H1 (cell line): ENCODE data around the gene IFNL3. TPM values are rescaled to one million over a fixed set of nuclear protein-coding genes. Genes with fewer than 3 reads are reported as not detected.

Source experiments
- CTCF ChIA-PET: fragments of 300-600 bp; sonication (Branson Sonifier 250); formaldehyde crosslinking; loops from one replicate; lab custom pipeline; 2021; ENCODE audit not compliant: partially characterized antibody; lab: Charles Lee
- POLR2A ChIA-PET: fragments of 300-600 bp; sonication (Branson Sonifier 250); formaldehyde crosslinking; loops from one replicate; lab custom pipeline; 2021; ENCODE audit warnings: inconsistent platforms; ENCODE audit not compliant: partially characterized antibody; lab: Charles Lee
- DNase-seq, 2 experiments: peaks; one replicate each; pipeline versions ENCODE4 v3.0.0 to v3.0.0-alpha.2; 2010 to 2022; ENCODE audit warnings: low spot score in 2 of 2, low read depth in 1 of 2, mixed read lengths in 1 of 2
- FAIRE-seq: peaks from 2 replicates; lab custom pipeline; 2011; peaks lifted over from hg19 to GRCh38; lab: Jason Lieb, UNC
- H2AFZ ChIP-seq: 2 replicates; pipeline ENCODE4 v1.8.1; 2012; ENCODE audit warnings: low read length, inconsistent platforms
- H2AK5ac ChIP-seq: 2 replicates; pipeline ENCODE4 v1.6.1; 2013; ENCODE audit warnings: low read depth, low read length
- H2BK120ac ChIP-seq: replicated peaks from 2 replicates; pipeline ENCODE3; 2013; ENCODE audit warnings: low read depth, low read length, inconsistent platforms
- H2BK12ac ChIP-seq: 2 replicates; pipeline ENCODE4 v1.6.1; 2013; ENCODE audit warnings: low read depth, low read length
- H2BK15ac ChIP-seq: 2 replicates; pipeline ENCODE4 v1.6.1; 2013; ENCODE audit warnings: low read length
- H2BK20ac ChIP-seq: 2 replicates; pipeline ENCODE4 v1.6.1; 2013; ENCODE audit warnings: low read length
- H2BK5ac ChIP-seq: 2 replicates; pipeline ENCODE4 v1.6.1; 2013; ENCODE audit warnings: low read depth, low read length
- H3K14ac ChIP-seq: 2 replicates; pipeline ENCODE4 v1.6.1; 2013; ENCODE audit warnings: inconsistent platforms; ENCODE audit not compliant: insufficient read length
- H3K18ac ChIP-seq: 2 replicates; pipeline ENCODE4 v1.6.1; 2013; ENCODE audit warnings: low read length; ENCODE audit errors: extremely low read depth
- H3K23ac ChIP-seq: 2 replicates; pipeline ENCODE4 v1.6.1; 2013; ENCODE audit warnings: inconsistent platforms; ENCODE audit not compliant: insufficient read length
- H3K23me2 ChIP-seq: 2 replicates; pipeline ENCODE4 v1.6.1; 2013; ENCODE audit warnings: low read depth, low read length
- H3K27ac ChIP-seq: 2 replicates; pipeline ENCODE4 v1.6.1; 2011; ENCODE audit warnings: low read depth, low read length, inconsistent platforms
- H3K27me3 ChIP-seq, 4 experiments: replicated peaks in 1 of 4; 1 replicate in 1 of 4; 2 replicates in 3 of 4; pipeline versions ENCODE4 v1.6.1 to v1.8.1; 2011 to 2013; ENCODE audit warnings: low read length in 3 of 4, mild to moderate bottlenecking in 3 of 4, inconsistent platforms in 2 of 4, mixed read lengths in 2 of 4, moderate library complexity in 1 of 4; ENCODE audit not compliant: control insufficient read depth in 3 of 4, insufficient read depth in 3 of 4; ENCODE audit errors: extremely low read depth in 1 of 4
- H3K36me3 ChIP-seq, 4 experiments: 2 replicates each; pipeline versions ENCODE4 v1.6.1 to v1.8.1; 2011 to 2013; ENCODE audit warnings: mild to moderate bottlenecking in 4 of 4, low read length in 3 of 4, moderate library complexity in 2 of 4, control low read depth in 1 of 4, inconsistent platforms in 1 of 4; ENCODE audit not compliant: insufficient read depth in 4 of 4, control insufficient read depth in 2 of 4
- H3K4ac ChIP-seq: replicated peaks from 2 replicates; pipeline ENCODE3; 2013; ENCODE audit warnings: low read length, low read depth, mixed read lengths, inconsistent platforms; ENCODE audit not compliant: insufficient read length
- H3K4me1 ChIP-seq, 4 experiments: replicated peaks in 1 of 4; 1 replicate in 1 of 4; 2 replicates in 3 of 4; pipeline versions ENCODE4 v1.6.1 to v1.8.1; 2011 to 2013; ENCODE audit warnings: low read length in 3 of 4, inconsistent platforms in 2 of 4, mixed read lengths in 1 of 4; ENCODE audit not compliant: insufficient read depth in 4 of 4, control insufficient read depth in 3 of 4
- H3K4me2 ChIP-seq, 2 experiments: 2 replicates each; pipeline versions ENCODE4 v1.6.1 to v1.8.1; 2011 to 2013; ENCODE audit warnings: low read depth in 2 of 2, low read length in 2 of 2, control low read depth in 1 of 2, inconsistent platforms in 1 of 2, mild to moderate bottlenecking in 1 of 2; ENCODE audit not compliant: insufficient read depth in 1 of 2
- H3K4me3 ChIP-seq, 4 experiments: fragments of 200-600, 300-600 bp in 1 of 4; sonication (generic), shearing (Covaris generic), sonication (Bioruptor Twin) in 1 of 4; 2 replicates each; pipeline versions ENCODE4 v1.5.1 to v1.8.1; 2011 to 2016; ENCODE audit warnings: low read length in 4 of 4, low read depth in 3 of 4, control low read depth in 2 of 4, inconsistent platforms in 2 of 4, mild to moderate bottlenecking in 2 of 4, mixed read lengths in 1 of 4, moderate library complexity in 1 of 4; ENCODE audit not compliant: insufficient read depth in 2 of 4; ENCODE audit errors: extremely low read depth in 1 of 4
- H3K56ac ChIP-seq: replicated peaks from 2 replicates; pipeline ENCODE3; 2013; ENCODE audit warnings: low read depth, mild to moderate bottlenecking, mixed read lengths, low read length, inconsistent platforms; ENCODE audit not compliant: insufficient read length
- H3K79me1 ChIP-seq: 2 replicates; pipeline ENCODE4 v1.6.1; 2013; ENCODE audit warnings: low read depth, low read length, control low read depth
- H3K79me2 ChIP-seq, 2 experiments: 2 replicates each; pipeline versions ENCODE4 v1.6.1 to v1.8.1; 2012 to 2013; ENCODE audit warnings: low read length in 2 of 2, mild to moderate bottlenecking in 2 of 2, inconsistent platforms in 1 of 2; ENCODE audit not compliant: insufficient read depth in 2 of 2, control insufficient read depth in 1 of 2
- H3K9ac ChIP-seq, 4 experiments: replicated peaks in 1 of 4; 1 replicate in 1 of 4; 2 replicates in 3 of 4; pipeline versions ENCODE4 v1.6.1 to v1.8.1; 2011 to 2013; ENCODE audit warnings: low read depth in 3 of 4, low read length in 3 of 4, control low read depth in 2 of 4, mild to moderate bottlenecking in 2 of 4, moderate library complexity in 2 of 4, inconsistent platforms in 1 of 4; ENCODE audit errors: extremely low read depth in 1 of 4
- H3K9me3 ChIP-seq, 2 experiments: 2 replicates each; pipeline versions ENCODE4 v1.6.1 to v1.8.1; 2012 to 2013; ENCODE audit warnings: mild to moderate bottlenecking in 2 of 2, moderate library complexity in 2 of 2, control low read depth in 1 of 2, inconsistent platforms in 1 of 2, low read depth in 1 of 2, low read length in 1 of 2, mixed read lengths in 1 of 2; ENCODE audit not compliant: insufficient read depth in 2 of 2
- H4K20me1 ChIP-seq, 2 experiments: replicated peaks in 1 of 2; 2 replicates each; pipeline versions ENCODE3 to v1.8.1; 2011 to 2013; ENCODE audit warnings: inconsistent platforms in 2 of 2, low read length in 2 of 2, mild to moderate bottlenecking in 1 of 2; ENCODE audit not compliant: insufficient read depth in 2 of 2, control insufficient read depth in 1 of 2
- H4K5ac ChIP-seq: 2 replicates; pipeline ENCODE4 v1.6.1; 2013; ENCODE audit warnings: low read length, low read depth, mixed read lengths, inconsistent platforms; ENCODE audit not compliant: insufficient read length
- H4K8ac ChIP-seq: 2 replicates; pipeline ENCODE4 v1.8.0; 2013; ENCODE audit warnings: mild to moderate bottlenecking, moderate library complexity, low read length, inconsistent platforms; ENCODE audit not compliant: insufficient read depth; ENCODE audit errors: extremely low read depth
- H4K91ac ChIP-seq: replicated peaks from 2 replicates; pipeline ENCODE3; 2013; ENCODE audit warnings: low read length, mixed read lengths, inconsistent platforms; ENCODE audit not compliant: insufficient read length
- BCL11A ChIP-seq, 2 experiments: IDR thresholded peaks; one replicate each; pipeline ENCODE4 v1.6.1; 2011; ENCODE audit warnings: low read depth in 2 of 2, low read length in 2 of 2, mild to moderate bottlenecking in 2 of 2
- CTCF ChIP-seq, 3 experiments: IDR thresholded peaks; 1 replicate in 2 of 3; 2 replicates in 1 of 3; pipeline versions ENCODE4 v1.5.1 to v1.6.1; 2011; ENCODE audit warnings: low read length in 3 of 3, mild to moderate bottlenecking in 3 of 3, inconsistent platforms in 2 of 3, low read depth in 1 of 3, moderate library complexity in 1 of 3; ENCODE audit not compliant: insufficient read depth in 1 of 3; ENCODE audit errors: control extremely low read depth in 1 of 3
- JUND ChIP-seq: IDR thresholded peaks from 2 replicates; pipeline ENCODE4 v1.6.1; 2011; ENCODE audit warnings: mild to moderate bottlenecking, improper control_type of control experiment, low read length
- KDM1A ChIP-seq: fragments of 200-600, 300-600 bp; sonication (generic); IDR thresholded peaks from 2 replicates; pipeline ENCODE4 v1.7.1; 2016; ENCODE audit warnings: mild to moderate bottlenecking, low read length, borderline replicate concordance
- POLR2AphosphoS5 ChIP-seq: IDR thresholded peaks from 2 replicates; pipeline ENCODE4 v1.6.1; 2011; ENCODE audit warnings: low read depth, low read length
- TCF12 ChIP-seq: IDR thresholded peaks from 2 replicates; pipeline ENCODE4 v1.6.1; 2011; ENCODE audit warnings: low read depth, mild to moderate bottlenecking, low read length
- WGBS, 2 experiments: shearing (Covaris generic) in 1 of 2; methylation state at CpG; one replicate each; pipeline versions ENCODE4 v1.1.6 to v1.1.7; 2013 to 2015; ENCODE audit warnings: low lambda C conversion rate in 2 of 2, mixed read lengths in 2 of 2, inconsistent platforms in 1 of 2, low coverage in 1 of 2, missing lambda C conversion rate in 1 of 2; ENCODE audit not compliant: insufficient replicate concordance in 2 of 2, insufficient coverage in 1 of 2, insufficient read length in 1 of 2; ENCODE audit errors: extremely low coverage in 1 of 2, missing lambda C conversion rate in 1 of 2; 5-methylcytosine and 5-hydroxymethylcytosine counted together
- polyA plus RNA-seq, 7 experiments: library from polyadenylated mRNA; depleted of rRNA in 3 of 7; stranded (reverse) in 5 of 7; unstranded in 2 of 7; fragments of >200 nt in 5 of 7; fragments of 200-250 nt in 2 of 7; gene quantifications; 1 replicate in 5 of 7; 2 replicates in 1 of 7; 4 replicates in 1 of 7; pipeline versions ENCODE4 v1.2.1 to v1.2.3, GENCODE V29; 2011 to 2013; ENCODE audit warnings: missing spikeins in 2 of 7, mixed read lengths in 2 of 7
- total RNA-seq: library from RNA; stranded (reverse); fragmentation: NEBNext Ultra II Directional; extraction: Animal tissue kit (Norgen Biotek cat#: 25700); gene quantifications from 2 replicates; pipeline ENCODE4 v1.2.1, GENCODE V29; 2021

IFNL3 gene
- total and polyA plus RNA-seq, 2 of the 8 experiments (the other 6 are each of a cell fraction or from before 2014, with no cell fraction given): 0.11 TPM; not detected in 1

GRCh38 chr19:39254531-39255345, 9.9 kb upstream of the IFNL3 start:
- Histone ChIP-seq H4K20me1 (no peaks in the 10 kb centered on the region), H2BK5ac (no peak overlapping the region)
- no peak for TF ChIP-seq POLR2AphosphoS5
- TF ChIP-seq BCL11A (IDR thresholded peaks at IDR 0.05; ENCODE audit: low read depth in 2 of 2, low read length in 2 of 2): no peak
- TF ChIP-seq TCF12: no peak
- no peak for TF ChIP-seq JUND
- no peak for TF ChIP-seq KDM1A
- TF ChIP-seq CTCF (IDR thresholded peaks at IDR 0.05; ENCODE audit: control extremely low read depth in 1 of 3, insufficient read depth in 1 of 3, low read depth in 1 of 3, low read length in 3 of 3): no peak
- TF ChIP-seq, all 59 proteins: peak for 0
- no peak overlapping the region for H2BK120ac ChIP-seq
- no peak overlapping the region for H2AFZ ChIP-seq
- 0 out of 2 replicates have a peak overlapping the region, but pooled peaks have one; percentile 28 for H4K8ac ChIP-seq
- no peak overlapping the region for H3K4me3 ChIP-seq
- no peak overlapping the region for H3K14ac ChIP-seq
- 91% methylated on average over 25 of the region's 29 CpGs; no CpG with 5 or more reads in 1 of the 2 experiments for WGBS, 2 experiments
- H3K27ac ChIP-seq: no peak overlapping the region
- ChIA-PET CTCF (interaction anchor here (1.6 kb wide), 1 partner anchor 92 kb away, joined by 6 read pairs; no protein-coding TSS in a partner anchor), POLR2A (interaction anchor here (0.9 kb wide), 1 partner anchor 120 kb away, joined by 3 read pairs; no protein-coding TSS in a partner anchor)
- no peak overlapping the region for H4K91ac ChIP-seq
- 0 out of 4 replicates have a peak, but pooled peaks cover 0 to 3% of the 10 kb centered on the region in 2 experiments for H3K9me3 ChIP-seq
- H3K23ac ChIP-seq: no peak overlapping the region
- no peak overlapping the region for H3K9ac ChIP-seq
- H3K79me1 ChIP-seq: no peaks in the 10 kb centered on the region
- DNase-seq: no peak
- H2AK5ac ChIP-seq: no peak overlapping the region
- H4K5ac ChIP-seq: no peak overlapping the region
- no peak overlapping the region for H3K18ac ChIP-seq
- H3K4ac ChIP-seq: no peak overlapping the region
- H3K79me2 ChIP-seq: no peaks in the 10 kb centered on the region
- no peak overlapping the region for H2BK12ac ChIP-seq
- H3K4me1 ChIP-seq: no peaks in the 10 kb centered on the region
- H3K4me2 ChIP-seq: no peak overlapping the region
- FAIRE-seq: no peak
- no peaks in the 10 kb centered on the region for H3K23me2 ChIP-seq
- H3K56ac ChIP-seq: no peak overlapping the region
- H2BK15ac ChIP-seq: no peak overlapping the region
- H3K36me3 ChIP-seq: no peaks in the 10 kb centered on the region
- no peak overlapping the region for H2BK20ac ChIP-seq
- peaks cover 0 to 13% (median 6%) of the 10 kb centered on the region in 4 experiments; a peak in 6 of 7 replicates for H3K27me3 ChIP-seq
